Neural crest cell (in vitro differentiated cells): ENCODE measurements around the gene STARD8. TPM values are rescaled to one million over a fixed set of nuclear protein-coding genes. Genes with fewer than 3 reads are reported as not detected.
A peak's percentile ranks its signal among the peaks of the same experiment; 100 is the strongest.

Source experiments
- DNase-seq: peaks from one replicate; pipeline ENCODE4 v3.0.0; 2021; ENCODE audit warnings: low read depth, mixed read lengths, low spot score
- H3K27ac Mint-ChIP-seq: one replicate; pipeline ENCODE4 v1.8.0; 2021; ENCODE audit warnings: mild to moderate bottlenecking, mixed read lengths; ENCODE audit not compliant: unreplicated experiment
- H3K27me3 Mint-ChIP-seq: 2 replicates; pipeline ENCODE4 v1.8.0; 2021; ENCODE audit warnings: low read depth, mild to moderate bottlenecking, mixed read lengths
- H3K36me3 Mint-ChIP-seq: 2 replicates; pipeline ENCODE4 v1.8.0; 2021; ENCODE audit warnings: low read depth, mild to moderate bottlenecking, mixed read lengths
- H3K4me1 Mint-ChIP-seq: 2 replicates; pipeline ENCODE4 v1.8.0; 2021; ENCODE audit warnings: mixed read lengths
- H3K4me3 Mint-ChIP-seq: one replicate; pipeline ENCODE4 v1.8.0; 2021; ENCODE audit warnings: mild to moderate bottlenecking, mixed read lengths
- H3K9me3 Mint-ChIP-seq: 2 replicates; pipeline ENCODE4 v1.8.0; 2021; ENCODE audit warnings: mixed read lengths
- total RNA-seq: library from RNA; stranded (reverse); gene quantifications from 2 replicates; pipeline ENCODE4 v1.2.1, GENCODE V29; 2021
- TF ChIP-seq, protein P1 (sequence below): fragments of 200-600 bp; sonication (generic); conservative IDR thresholded peaks from 2 replicates; pipeline ENCODE4 v1.5.0; 2021; ENCODE audit warnings: antibody characterized with exemption, mild to moderate bottlenecking

Gene STARD8
- total RNA-seq, 1 donor from 2014 or later = 1.8 TPM

GRCh38 chrX:68697465-68698125, 50.1 kb downstream of the STARD8 start:
- no peak for DNase-seq
- Mint-ChIP-seq H3K27ac (peak overlapping the region; percentile 57), H3K4me1 (no peaks in the 10 kb centered on the region), H3K27me3 (peaks cover 6% of the 10 kb centered on the region), H3K36me3 (no peaks in the 10 kb centered on the region), H3K9me3 (no peaks in the 10 kb centered on the region), H3K4me3 (no peak overlapping the region)
- TF ChIP-seq, protein P1, sequence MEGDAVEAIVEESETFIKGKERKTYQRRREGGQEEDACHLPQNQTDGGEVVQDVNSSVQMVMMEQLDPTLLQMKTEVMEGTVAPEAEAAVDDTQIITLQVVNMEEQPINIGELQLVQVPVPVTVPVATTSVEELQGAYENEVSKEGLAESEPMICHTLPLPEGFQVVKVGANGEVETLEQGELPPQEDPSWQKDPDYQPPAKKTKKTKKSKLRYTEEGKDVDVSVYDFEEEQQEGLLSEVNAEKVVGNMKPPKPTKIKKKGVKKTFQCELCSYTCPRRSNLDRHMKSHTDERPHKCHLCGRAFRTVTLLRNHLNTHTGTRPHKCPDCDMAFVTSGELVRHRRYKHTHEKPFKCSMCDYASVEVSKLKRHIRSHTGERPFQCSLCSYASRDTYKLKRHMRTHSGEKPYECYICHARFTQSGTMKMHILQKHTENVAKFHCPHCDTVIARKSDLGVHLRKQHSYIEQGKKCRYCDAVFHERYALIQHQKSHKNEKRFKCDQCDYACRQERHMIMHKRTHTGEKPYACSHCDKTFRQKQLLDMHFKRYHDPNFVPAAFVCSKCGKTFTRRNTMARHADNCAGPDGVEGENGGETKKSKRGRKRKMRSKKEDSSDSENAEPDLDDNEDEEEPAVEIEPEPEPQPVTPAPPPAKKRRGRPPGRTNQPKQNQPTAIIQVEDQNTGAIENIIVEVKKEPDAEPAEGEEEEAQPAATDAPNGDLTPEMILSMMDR = no peak

DNA sequence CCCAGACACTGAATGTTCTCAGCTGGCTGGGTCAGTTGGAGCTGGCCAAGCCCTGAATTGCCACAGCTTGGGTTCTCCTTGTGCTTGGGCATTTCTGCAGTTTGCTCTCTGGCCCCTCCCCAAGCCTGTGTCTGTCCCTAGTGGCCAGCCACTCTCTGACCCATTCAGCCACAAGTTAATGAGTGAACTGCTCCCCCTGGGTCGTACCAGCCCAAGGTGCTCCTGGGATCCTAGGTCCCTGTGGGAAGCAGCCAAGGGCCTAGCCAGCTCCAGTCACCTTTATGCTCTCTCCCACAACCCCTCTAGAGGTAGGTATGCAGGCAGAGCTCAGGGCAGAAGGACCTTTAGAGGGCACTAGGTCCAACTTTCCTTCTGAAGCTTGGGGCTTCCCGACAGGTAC, 51.5 kb downstream of the STARD8 start:
- Mint-ChIP-seq H3K27me3 (peaks cover 6% of the 10 kb centered on the region), H3K4me1 (no peaks in the 10 kb centered on the region), H3K27ac (no peak overlapping the region), H3K9me3 (no peaks in the 10 kb centered on the region), H3K36me3 (no peaks in the 10 kb centered on the region), H3K4me3 (no peak overlapping the region)
- DNase-seq = no peak
- TF ChIP-seq, protein P1 = no peak

DNA sequence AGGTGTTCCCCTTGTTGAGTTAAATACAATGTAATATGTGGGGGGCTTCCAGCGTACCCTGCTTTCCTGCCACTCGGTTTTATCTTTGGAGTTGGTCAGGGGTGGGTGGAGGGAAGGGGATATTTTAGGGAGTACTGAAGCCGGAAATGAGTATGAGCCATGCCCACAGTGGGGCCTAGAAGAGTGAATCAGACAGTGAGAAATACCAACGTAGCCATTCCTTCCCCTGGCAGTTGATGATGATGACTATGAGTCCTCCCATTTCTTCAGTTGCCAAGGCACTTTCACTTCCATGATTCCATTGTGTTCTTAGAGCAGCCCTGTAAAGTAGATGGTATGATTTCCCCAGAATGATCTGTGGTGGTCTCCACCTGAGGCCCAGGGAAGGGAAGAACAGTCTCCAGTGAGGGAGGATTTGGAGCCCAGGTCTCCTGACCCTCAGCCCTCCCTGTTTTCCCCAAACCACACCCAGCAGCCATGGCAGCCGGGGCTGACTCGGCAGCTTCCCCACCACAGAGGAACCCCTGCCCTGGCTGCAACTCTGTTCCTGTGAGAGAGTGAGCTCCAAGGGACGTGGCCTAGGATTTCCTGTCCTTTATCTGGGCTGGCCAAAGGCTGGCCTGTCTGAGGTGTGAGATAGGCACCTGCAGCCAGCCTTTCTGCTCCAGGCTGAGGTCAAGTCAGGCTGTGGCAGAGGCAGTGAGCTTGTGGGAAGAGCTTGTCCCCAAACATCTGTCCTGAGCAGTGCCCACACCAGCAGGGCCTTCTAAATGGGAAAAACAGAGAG, 52.7 kb downstream of the STARD8 start:
- no peak for DNase-seq
- TF ChIP-seq, protein P1 = no peak
- Mint-ChIP-seq H3K4me3 (no peak overlapping the region), H3K9me3 (peaks cover 3% of the 10 kb centered on the region), H3K36me3 (no peaks in the 10 kb centered on the region), H3K4me1 (no peaks in the 10 kb centered on the region), H3K27me3 (peaks cover 4% of the 10 kb centered on the region), H3K27ac (no peak overlapping the region)

- TF ChIP-seq, protein P1 = no peak
- Mint-ChIP-seq H3K4me3 (no peak overlapping the region), H3K36me3 (no peaks in the 10 kb centered on the region), H3K27ac (no peak overlapping the region), H3K27me3 (no peaks in the 10 kb centered on the region), H3K4me1 (no peaks in the 10 kb centered on the region), H3K9me3 (peaks cover 3% of the 10 kb centered on the region)
- DNase-seq = no peak
Measured at GRCh38 chrX:68703369-68703768, 55.9 kb downstream of the STARD8 start.

GRCh38 chrX:68703846-68704245, 56.4 kb downstream of the STARD8 start:
- Mint-ChIP-seq H3K27ac (no peak overlapping the region), H3K4me3 (no peak overlapping the region), H3K9me3 (peaks cover 3% of the 10 kb centered on the region), H3K4me1 (no peaks in the 10 kb centered on the region), H3K36me3 (no peaks in the 10 kb centered on the region), H3K27me3 (no peaks in the 10 kb centered on the region)
- no peak for DNase-seq
- TF ChIP-seq, protein P1 = no peak
